Activated naive CD8-positive, alpha-beta T cell (primary cell): ENCODE data around the gene CENPP.

Experiments
- H3K27ac Mint-ChIP-seq: one replicate; pipeline ENCODE4 v1.8.0; 2021; ENCODE audit warnings: mixed read lengths
- H3K27me3 Mint-ChIP-seq: one replicate; pipeline ENCODE4 v1.8.0; 2021; ENCODE audit warnings: mixed read lengths
- H3K36me3 Mint-ChIP-seq: one replicate; pipeline ENCODE4 v1.8.0; 2021; ENCODE audit warnings: mixed read lengths
- H3K4me1 Mint-ChIP-seq: one replicate; pipeline ENCODE4 v1.8.0; 2021; ENCODE audit warnings: low read depth, mixed read lengths
- H3K4me3 Mint-ChIP-seq: one replicate; pipeline ENCODE4 v1.8.0; 2021; ENCODE audit warnings: mild to moderate bottlenecking, mixed read lengths
- H3K9me3 Mint-ChIP-seq: one replicate; pipeline ENCODE4 v1.8.0; 2021; ENCODE audit warnings: low read depth, mixed read lengths

CENPP gene

GRCh38 chr9:92608909-92609445 lies 283.2 kb downstream of the CENPP start:
- Mint-ChIP-seq H3K9me3 (peaks cover 4% of the 10 kb centered on the region), H3K36me3 (no peaks in the 10 kb centered on the region), H3K4me1 (no peaks in the 10 kb centered on the region), H3K27me3 (no peaks in the 10 kb centered on the region), H3K27ac (no peak overlapping the region), H3K4me3 (no peak overlapping the region)

- no peaks in the 10 kb centered on the region for H3K36me3 Mint-ChIP-seq
- no peaks in the 10 kb centered on the region for H3K4me1 Mint-ChIP-seq
- no peak overlapping the region for H3K4me3 Mint-ChIP-seq
- H3K9me3 Mint-ChIP-seq = no peaks in the 10 kb centered on the region
- H3K27me3 Mint-ChIP-seq = no peaks in the 10 kb centered on the region
- no peak overlapping the region for H3K27ac Mint-ChIP-seq
These were observed 285.0 kb downstream of the CENPP start for GRCh38 chr9:92610470-92611420.

- H3K27ac Mint-ChIP-seq = no peak overlapping the region
- peaks cover 2% of the 10 kb centered on the region for H3K36me3 Mint-ChIP-seq
These were observed 286.0 kb downstream of the CENPP start for GRCh38 chr9:92611621-92612285.

GRCh38 chr9:92612292-92612691 lies 286.5 kb downstream of the CENPP start:
- Mint-ChIP-seq H3K9me3 (no peaks in the 10 kb centered on the region), H3K36me3 (peaks cover 2% of the 10 kb centered on the region), H3K4me1 (no peaks in the 10 kb centered on the region), H3K4me3 (no peak overlapping the region), H3K27ac (no peak overlapping the region), H3K27me3 (no peaks in the 10 kb centered on the region)

More at GRCh38 chr9:92611621-92612285, 286.0 kb downstream of the CENPP start:
- H3K9me3 Mint-ChIP-seq = no peaks in the 10 kb centered on the region
- no peak overlapping the region for H3K4me3 Mint-ChIP-seq
- H3K27me3 Mint-ChIP-seq = no peaks in the 10 kb centered on the region
- H3K4me1 Mint-ChIP-seq = no peaks in the 10 kb centered on the region

- Mint-ChIP-seq H3K4me1 (no peaks in the 10 kb centered on the region), H3K27me3 (no peaks in the 10 kb centered on the region), H3K27ac (no peak overlapping the region), H3K36me3 (peaks cover 2% of the 10 kb centered on the region), H3K9me3 (no peaks in the 10 kb centered on the region), H3K4me3 (no peak overlapping the region)
These were observed 287.1 kb downstream of the CENPP start for GRCh38 chr9:92612816-92613215.

- Mint-ChIP-seq H3K27me3 (no peaks in the 10 kb centered on the region), H3K4me3 (no peak overlapping the region), H3K9me3 (no peaks in the 10 kb centered on the region), H3K36me3 (peaks cover 2% of the 10 kb centered on the region), H3K27ac (no peak overlapping the region), H3K4me1 (no peaks in the 10 kb centered on the region)
These were observed 287.7 kb downstream of the CENPP start for GRCh38 chr9:92613268-92614122.

- peaks cover 4% of the 10 kb centered on the region for H3K36me3 Mint-ChIP-seq
- H3K27me3 Mint-ChIP-seq = no peaks in the 10 kb centered on the region
- H3K4me3 Mint-ChIP-seq = no peak overlapping the region
- no peaks in the 10 kb centered on the region for H3K4me1 Mint-ChIP-seq
- no peak overlapping the region for H3K27ac Mint-ChIP-seq
- H3K9me3 Mint-ChIP-seq = no peaks in the 10 kb centered on the region
These were observed 288.4 kb downstream of the CENPP start for GRCh38 chr9:92614123-92614510.

GRCh38 chr9:92614763-92615461 lies 289.2 kb downstream of the CENPP start:
- H3K36me3 Mint-ChIP-seq = peaks cover 4% of the 10 kb centered on the region
- no peak overlapping the region for H3K4me3 Mint-ChIP-seq
- no peaks in the 10 kb centered on the region for H3K27me3 Mint-ChIP-seq
- H3K27ac Mint-ChIP-seq = no peak overlapping the region
- H3K9me3 Mint-ChIP-seq = no peaks in the 10 kb centered on the region
- no peaks in the 10 kb centered on the region for H3K4me1 Mint-ChIP-seq

- Mint-ChIP-seq H3K4me1 (no peaks in the 10 kb centered on the region), H3K27ac (no peak overlapping the region), H3K36me3 (peaks cover 4% of the 10 kb centered on the region), H3K9me3 (no peaks in the 10 kb centered on the region), H3K4me3 (no peak overlapping the region), H3K27me3 (no peaks in the 10 kb centered on the region)
These were observed 290.0 kb downstream of the CENPP start for GRCh38 chr9:92615790-92616189.

- Mint-ChIP-seq H3K4me3 (no peak overlapping the region), H3K4me1 (no peaks in the 10 kb centered on the region), H3K9me3 (no peaks in the 10 kb centered on the region), H3K36me3 (peaks cover 4% of the 10 kb centered on the region), H3K27ac (no peak overlapping the region), H3K27me3 (no peaks in the 10 kb centered on the region)
These were observed 290.5 kb downstream of the CENPP start for GRCh38 chr9:92616199-92616641.

- Mint-ChIP-seq H3K4me3 (no peak overlapping the region), H3K9me3 (no peaks in the 10 kb centered on the region), H3K36me3 (peaks cover 4% of the 10 kb centered on the region), H3K27ac (no peak overlapping the region), H3K4me1 (no peaks in the 10 kb centered on the region), H3K27me3 (no peaks in the 10 kb centered on the region)
These were observed 290.9 kb downstream of the CENPP start for GRCh38 chr9:92616655-92617111.

GRCh38 chr9:92617195-92617813 lies 291.6 kb downstream of the CENPP start:
- Mint-ChIP-seq H3K36me3 (peaks cover 4% of the 10 kb centered on the region), H3K4me3 (no peak overlapping the region), H3K4me1 (no peaks in the 10 kb centered on the region), H3K27me3 (no peaks in the 10 kb centered on the region), H3K9me3 (no peaks in the 10 kb centered on the region), H3K27ac (no peak overlapping the region)

- H3K4me3 Mint-ChIP-seq = no peak overlapping the region
- H3K27ac Mint-ChIP-seq = no peak overlapping the region
- no peaks in the 10 kb centered on the region for H3K9me3 Mint-ChIP-seq
- no peaks in the 10 kb centered on the region for H3K4me1 Mint-ChIP-seq
- no peaks in the 10 kb centered on the region for H3K27me3 Mint-ChIP-seq
- peaks cover 4% of the 10 kb centered on the region for H3K36me3 Mint-ChIP-seq
These were observed 292.3 kb downstream of the CENPP start for GRCh38 chr9:92617951-92618510.
